CD4-positive, alpha-beta T cell (primary cell): ENCODE measurements around the gene PZP. TPM values are rescaled to one million over a fixed set of nuclear protein-coding genes. Genes with fewer than 3 reads are reported as not detected.

Source experiments
- ATAC-seq: fragments of 200-7000 bp; cut with Tn5 transposase; one replicate; pipeline ENCODE4 v1.10.0; 2022; ENCODE audit warnings: mild to moderate bottlenecking; ENCODE audit not compliant: poor library complexity
- CTCF ChIA-PET: fragments of 350-600 bp; sonication (Branson Sonifier 250); formaldehyde crosslinking; loops from one replicate; lab custom pipeline; 2021; ENCODE audit warnings: antibody characterized with exemption, inconsistent platforms; lab: Charles Lee
- POLR2A ChIA-PET: fragments of 350-600 bp; sonication (Branson Sonifier 250); formaldehyde crosslinking; loops from one replicate; lab custom pipeline; 2021; ENCODE audit warnings: antibody characterized with exemption, inconsistent platforms; lab: Charles Lee
- DNase-seq, 14 experiments: peaks; one replicate each; pipeline ENCODE4 v3.0.0-alpha.2; 2013 to 2020; ENCODE audit warnings: mixed read lengths in 2 of 14
- H3K27ac ChIP-seq, 2 donors: one replicate each; pipeline versions ENCODE4 v1.5.1 to v1.7.0; 2013; ENCODE audit warnings: low read length in 2 of 2, low read depth in 1 of 2, mild to moderate bottlenecking in 1 of 2
- H3K27me3 ChIP-seq, 2 experiments: 1 replicate in 1 of 2; 2 replicates in 1 of 2; pipeline versions ENCODE4 v1.6.1 to v1.7.0; 2013; ENCODE audit warnings: low read length in 2 of 2, control low read depth in 1 of 2, mild to moderate bottlenecking in 1 of 2, moderate library complexity in 1 of 2; ENCODE audit not compliant: insufficient read depth in 2 of 2, control insufficient read depth in 1 of 2
- H3K36me3 ChIP-seq: one replicate; pipeline ENCODE4 v1.6.1; 2013; ENCODE audit warnings: low read length, control low read depth; ENCODE audit not compliant: insufficient read depth
- H3K4me1 ChIP-seq: one replicate; pipeline ENCODE4 v1.6.1; 2013; ENCODE audit warnings: low read length, control low read depth; ENCODE audit not compliant: insufficient read depth
- H3K4me3 ChIP-seq: one replicate; pipeline ENCODE4 v1.5.1; 2013; ENCODE audit warnings: mild to moderate bottlenecking, low read length, moderate library complexity
- H3K9me3 ChIP-seq, 2 experiments: 1 replicate in 1 of 2; 2 replicates in 1 of 2; pipeline versions ENCODE4 v1.6.1 to v1.7.0; 2013; ENCODE audit warnings: low read length in 2 of 2, mild to moderate bottlenecking in 2 of 2, control low read depth in 1 of 2, moderate library complexity in 1 of 2; ENCODE audit not compliant: control insufficient read depth in 1 of 2, insufficient read depth in 1 of 2
- H3K27ac Mint-ChIP-seq: one replicate; pipeline ENCODE4 v1.8.0; 2020; ENCODE audit warnings: mixed read lengths
- H3K27me3 Mint-ChIP-seq: one replicate; pipeline ENCODE4 v1.8.0; 2021; ENCODE audit warnings: mixed read lengths
- H3K36me3 Mint-ChIP-seq: one replicate; pipeline ENCODE4 v1.8.0; 2021; ENCODE audit warnings: low read depth, mixed read lengths
- H3K4me1 Mint-ChIP-seq: one replicate; pipeline ENCODE4 v1.8.0; 2021; ENCODE audit warnings: low read depth, mixed read lengths
- H3K4me3 Mint-ChIP-seq: one replicate; pipeline ENCODE4 v1.8.0; 2020; ENCODE audit warnings: mild to moderate bottlenecking, mixed read lengths
- H3K9me3 Mint-ChIP-seq: one replicate; pipeline ENCODE4 v1.8.0; 2020; ENCODE audit warnings: mixed read lengths
- intact Hi-C, 2 experiments: fragments of 100-400 bp; cut with DNase I in 1 of 2; cut with micrococcal nuclease in 1 of 2; formaldehyde crosslinking; loops; one replicate each; pipeline versions ENCODE4 v1.15.1 to v1.9.0; 2023 to 2025; cut with DNase I, micrococcal nuclease
- total RNA-seq, 174 experiments: library from RNA in 2 of 174; stranded (reverse) in 2 of 174; gene quantifications; one replicate each; pipeline ENCODE4 v1.2.3 and lab custom pipeline; 2021 to 2026
- TF ChIP-seq, protein P1 (sequence below): fragments of 200-600 bp; IDR thresholded peaks from one replicate; pipeline ENCODE4 v1.8.0; 2022; ENCODE audit warnings: antibody characterized with exemption, mild to moderate bottlenecking

Gene PZP
- total RNA-seq, 2 experiments from 2014 or later, result not detected

DNA sequence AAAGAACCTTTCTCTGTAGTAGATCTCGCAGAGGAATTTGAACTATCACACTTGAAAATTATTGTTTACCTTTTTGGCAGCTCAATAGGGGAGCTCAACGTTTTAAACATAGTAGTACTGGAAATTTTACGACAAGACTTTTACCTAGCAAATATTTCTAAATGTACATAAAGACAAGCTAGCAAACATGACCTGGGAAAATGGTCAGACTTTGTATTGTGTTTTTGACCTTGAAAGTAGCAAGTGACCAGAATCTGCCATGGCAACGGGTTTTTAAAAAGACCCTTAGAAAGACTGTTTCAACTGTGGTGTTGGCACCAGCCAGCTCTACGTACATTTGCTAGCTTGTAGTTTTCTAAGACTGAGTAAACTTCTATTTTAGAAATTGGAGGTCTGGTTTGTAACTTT is 72.3 kb downstream of the PZP start:
- ChIA-PET POLR2A (no interaction called here), CTCF (no interaction called here)
- no peaks in the 10 kb centered on the region for H3K4me1 ChIP-seq
- ATAC-seq, result no peak
- no peak overlapping the region for H3K4me3 ChIP-seq
- DNase-seq, result no peak
- no peaks in the 10 kb centered on the region for H3K4me1 Mint-ChIP-seq
- intact Hi-C loops, result no loop called here
- TF ChIP-seq, protein P1, sequence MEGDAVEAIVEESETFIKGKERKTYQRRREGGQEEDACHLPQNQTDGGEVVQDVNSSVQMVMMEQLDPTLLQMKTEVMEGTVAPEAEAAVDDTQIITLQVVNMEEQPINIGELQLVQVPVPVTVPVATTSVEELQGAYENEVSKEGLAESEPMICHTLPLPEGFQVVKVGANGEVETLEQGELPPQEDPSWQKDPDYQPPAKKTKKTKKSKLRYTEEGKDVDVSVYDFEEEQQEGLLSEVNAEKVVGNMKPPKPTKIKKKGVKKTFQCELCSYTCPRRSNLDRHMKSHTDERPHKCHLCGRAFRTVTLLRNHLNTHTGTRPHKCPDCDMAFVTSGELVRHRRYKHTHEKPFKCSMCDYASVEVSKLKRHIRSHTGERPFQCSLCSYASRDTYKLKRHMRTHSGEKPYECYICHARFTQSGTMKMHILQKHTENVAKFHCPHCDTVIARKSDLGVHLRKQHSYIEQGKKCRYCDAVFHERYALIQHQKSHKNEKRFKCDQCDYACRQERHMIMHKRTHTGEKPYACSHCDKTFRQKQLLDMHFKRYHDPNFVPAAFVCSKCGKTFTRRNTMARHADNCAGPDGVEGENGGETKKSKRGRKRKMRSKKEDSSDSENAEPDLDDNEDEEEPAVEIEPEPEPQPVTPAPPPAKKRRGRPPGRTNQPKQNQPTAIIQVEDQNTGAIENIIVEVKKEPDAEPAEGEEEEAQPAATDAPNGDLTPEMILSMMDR, result no peak
- H3K36me3 ChIP-seq, result no peaks in the 10 kb centered on the region
- H3K27ac ChIP-seq, result no peak overlapping the region
- H3K36me3 Mint-ChIP-seq, result peaks cover 6% of the 10 kb centered on the region
- H3K9me3 ChIP-seq, result peaks cover 0 to 5% of the 10 kb centered on the region in 2 experiments
- no peaks in the 10 kb centered on the region for H3K27me3 Mint-ChIP-seq
- H3K27me3 ChIP-seq, result no peaks in the 10 kb centered on the region
- H3K27ac Mint-ChIP-seq, result no peak overlapping the region
- no peaks in the 10 kb centered on the region for H3K9me3 Mint-ChIP-seq
- H3K4me3 Mint-ChIP-seq, result no peak overlapping the region

GRCh38 chr12:9134981-9135628 is 73.1 kb downstream of the PZP start:
- H3K27ac Mint-ChIP-seq, result no peak overlapping the region
- no peaks in the 10 kb centered on the region for H3K27me3 ChIP-seq

DNA sequence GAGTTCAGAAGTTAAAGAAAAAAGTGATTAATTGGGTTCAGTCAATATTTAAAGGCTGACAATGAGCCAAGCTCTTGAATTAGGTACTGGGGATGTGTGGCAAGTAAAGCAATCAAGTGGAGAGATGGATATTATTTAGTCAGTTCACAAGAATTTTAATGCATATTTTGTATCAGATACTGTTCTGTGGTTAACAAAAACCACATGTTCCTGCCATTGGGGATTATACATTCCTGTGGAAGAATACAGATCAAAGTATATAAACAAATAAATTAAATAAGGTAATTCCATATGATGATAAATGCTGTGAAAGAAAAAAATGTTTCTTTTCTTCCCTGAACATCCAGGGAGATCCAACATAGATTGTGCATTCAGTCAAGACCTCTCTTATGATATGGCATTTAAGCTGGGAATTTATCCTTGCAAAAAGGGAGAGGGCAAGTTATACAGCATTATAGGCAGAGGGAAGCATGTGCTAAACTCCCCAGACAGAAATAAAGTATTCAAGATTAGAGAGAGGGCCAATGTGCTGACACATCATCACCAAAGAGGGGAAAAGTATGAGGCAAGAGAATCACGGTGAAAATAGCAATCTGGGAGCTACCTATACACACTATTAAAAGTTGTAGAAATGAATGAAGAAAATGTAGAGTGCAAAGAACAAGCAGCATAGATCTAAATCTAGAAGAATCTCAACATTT is 74.8 kb downstream of the PZP start:
- Histone ChIP-seq H3K36me3 (peaks cover 2% of the 10 kb centered on the region), H3K9me3 (peaks cover 0 to 10% of the 10 kb centered on the region in 2 experiments), H3K27ac (no peak overlapping the region), H3K4me1 (no peaks in the 10 kb centered on the region), H3K4me3 (no peak overlapping the region), H3K27me3 (no peaks in the 10 kb centered on the region)
- peaks cover 10% of the 10 kb centered on the region for H3K36me3 Mint-ChIP-seq
- ATAC-seq, result no peak
- no peak for DNase-seq
- TF ChIP-seq, protein P1, result no peak
- intact Hi-C loops, result no loop called here
- H3K4me3 Mint-ChIP-seq, result no peak overlapping the region
- H3K4me1 Mint-ChIP-seq, result no peaks in the 10 kb centered on the region
- H3K27ac Mint-ChIP-seq, result no peak overlapping the region
- POLR2A ChIA-PET, result no interaction called here
- peaks cover 2% of the 10 kb centered on the region for H3K9me3 Mint-ChIP-seq
- CTCF ChIA-PET, result no interaction called here
- no peaks in the 10 kb centered on the region for H3K27me3 Mint-ChIP-seq

More at GRCh38 chr12:9134981-9135628, 73.1 kb downstream of the PZP start:
- Mint-ChIP-seq H3K4me3 (no peak overlapping the region), H3K27me3 (no peaks in the 10 kb centered on the region), H3K9me3 (peaks cover 2% of the 10 kb centered on the region), H3K36me3 (peaks cover 10% of the 10 kb centered on the region), H3K4me1 (no peaks in the 10 kb centered on the region)
- DNase-seq, result peak in 1 of 14 experiments; percentile 12
- Histone ChIP-seq H3K9me3 (peaks cover 0 to 5% of the 10 kb centered on the region in 2 experiments), H3K4me3 (no peak overlapping the region), H3K4me1 (no peaks in the 10 kb centered on the region), H3K36me3 (no peaks in the 10 kb centered on the region), H3K27ac (no peak overlapping the region)
- intact Hi-C loops, result no loop called here
- ChIA-PET POLR2A (no interaction called here), CTCF (no interaction called here)
- no peak for ATAC-seq
- TF ChIP-seq, protein P1, result no peak
